HG02943 (cell line): ENCODE data around the gene FLNB.

ENCODE experiments used
- ATAC-seq: cut with Tn5 transposase; IDR thresholded peaks from one replicate; pipeline ENCODE4 v1.9.1; 2021; ENCODE audit warnings: mild to moderate bottlenecking, low read depth, moderate library complexity; ENCODE audit not compliant: unreplicated experiment

FLNB gene

DNA sequence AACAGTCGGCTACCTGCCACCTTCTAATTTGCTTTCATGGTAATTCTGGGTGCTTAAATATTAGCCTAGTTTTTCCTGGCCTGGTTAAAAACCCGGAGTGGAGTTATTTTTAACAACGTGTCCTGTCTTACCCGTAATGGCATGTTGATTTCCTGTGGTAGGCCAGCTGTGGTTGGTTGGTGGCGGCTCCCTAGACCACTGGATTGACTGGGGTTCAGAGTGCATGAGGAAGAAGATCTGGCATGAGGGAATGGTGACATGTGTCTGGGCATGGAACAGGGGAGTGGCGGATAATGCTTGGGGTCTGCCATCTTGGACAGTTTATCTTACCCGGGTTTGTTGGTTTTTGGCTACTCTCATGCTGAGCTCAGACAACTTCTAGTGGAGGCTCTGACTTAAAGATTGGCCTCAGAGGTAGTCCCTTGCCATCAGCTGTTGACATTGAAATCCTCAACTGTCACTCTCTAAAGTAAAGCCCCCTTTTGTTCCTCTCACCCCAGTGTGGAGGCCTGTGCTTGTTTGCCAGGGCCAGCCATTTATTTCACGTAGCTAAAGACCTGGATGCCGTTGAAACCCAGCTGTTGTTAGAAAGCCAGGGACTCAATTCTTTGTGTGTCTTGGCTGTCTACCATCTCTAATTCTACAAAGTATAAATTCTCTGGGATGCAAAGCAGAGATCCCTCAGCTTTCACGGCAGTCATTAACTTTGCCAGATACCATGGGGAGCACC, 121.0 kb downstream of the FLNB start:
- no peak for ATAC-seq

DNA sequence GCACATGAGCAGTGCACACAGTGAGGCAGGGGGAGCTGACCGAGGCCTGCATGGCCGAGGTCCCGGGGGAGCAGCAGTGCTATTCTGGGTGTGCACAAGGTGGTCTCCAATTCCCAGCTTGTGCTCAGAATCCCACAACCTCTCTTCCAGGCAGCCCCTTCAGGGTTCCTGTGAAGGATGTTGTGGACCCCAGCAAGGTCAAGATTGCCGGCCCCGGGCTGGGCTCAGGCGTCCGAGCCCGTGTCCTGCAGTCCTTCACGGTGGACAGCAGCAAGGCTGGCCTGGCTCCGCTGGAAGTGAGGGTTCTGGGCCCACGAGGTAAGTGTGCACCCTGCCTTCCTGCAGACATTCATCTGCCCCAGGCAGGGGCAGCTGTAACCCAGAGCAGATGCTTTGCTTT, 122.4 kb downstream of the FLNB start:
- ATAC-seq, result no peak

DNA sequence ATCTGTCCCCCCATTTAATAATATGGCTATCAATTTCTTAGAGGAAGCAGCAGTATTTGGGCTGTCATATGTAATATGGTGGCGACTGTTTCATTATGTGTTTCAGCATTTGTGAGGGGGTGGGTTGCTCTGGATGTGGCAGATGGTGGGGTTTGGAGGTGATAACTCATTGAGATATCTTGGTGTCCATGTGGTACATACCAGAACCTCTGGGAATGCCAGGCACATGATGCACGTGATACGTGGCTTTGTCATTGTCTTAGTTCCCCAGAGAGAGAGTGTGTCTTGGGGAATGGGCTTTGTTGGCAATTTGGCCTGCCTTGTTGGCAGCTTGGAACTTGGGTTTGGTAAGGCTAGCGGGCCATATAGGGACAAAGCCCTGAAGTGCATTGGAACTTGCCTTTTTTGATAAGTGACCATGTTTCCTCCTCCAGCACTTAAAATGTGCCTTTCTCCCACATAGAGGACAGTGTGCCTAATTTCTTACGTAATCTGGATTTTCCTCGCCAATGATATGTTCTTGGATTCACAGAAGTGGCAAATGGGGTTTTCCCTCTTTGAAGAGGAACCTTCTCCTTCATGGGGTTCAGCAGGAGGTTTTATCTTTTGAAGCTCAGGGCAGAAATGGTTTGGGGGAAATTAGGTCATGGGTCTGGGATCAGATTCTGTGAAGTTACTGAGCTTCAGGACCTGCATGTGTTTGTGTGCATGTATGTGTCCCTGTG, 123.0 kb downstream of the FLNB start:
- no peak for ATAC-seq

DNA sequence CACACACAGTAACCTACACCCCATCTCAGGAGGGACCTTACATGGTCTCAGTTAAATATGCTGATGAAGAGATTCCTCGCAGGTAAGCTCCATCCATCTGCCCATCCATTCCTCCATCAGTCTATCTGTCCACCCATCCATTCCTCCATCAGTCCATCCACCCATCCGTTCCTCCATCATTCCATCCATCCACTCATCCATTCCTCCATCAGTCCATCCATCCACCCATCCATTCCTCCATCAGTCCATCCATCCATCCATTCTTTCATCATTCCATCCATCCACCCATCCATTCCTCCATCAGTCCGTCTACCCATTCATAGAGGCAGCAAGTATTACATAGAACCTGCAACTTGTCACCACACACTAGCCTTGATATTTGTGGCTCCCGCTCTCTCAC, 124.6 kb downstream of the FLNB start:
- no peak for ATAC-seq

DNA sequence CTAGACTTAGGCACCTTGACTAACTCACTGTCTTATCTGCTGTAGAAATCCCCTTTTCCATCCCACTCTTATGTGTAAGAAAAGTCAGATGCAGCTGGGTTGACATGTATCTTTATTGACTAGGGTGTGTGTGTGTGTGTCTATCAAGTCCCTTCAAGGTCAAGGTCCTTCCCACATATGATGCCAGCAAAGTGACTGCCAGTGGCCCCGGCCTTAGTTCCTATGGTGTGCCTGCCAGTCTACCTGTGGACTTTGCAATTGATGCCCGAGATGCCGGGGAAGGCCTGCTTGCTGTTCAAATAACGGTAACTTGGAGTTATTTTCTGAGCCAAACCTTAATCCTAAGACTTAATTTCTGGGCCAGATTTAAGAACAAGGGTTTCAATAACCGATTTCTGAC, 126.2 kb downstream of the FLNB start:
- no peak for ATAC-seq

DNA sequence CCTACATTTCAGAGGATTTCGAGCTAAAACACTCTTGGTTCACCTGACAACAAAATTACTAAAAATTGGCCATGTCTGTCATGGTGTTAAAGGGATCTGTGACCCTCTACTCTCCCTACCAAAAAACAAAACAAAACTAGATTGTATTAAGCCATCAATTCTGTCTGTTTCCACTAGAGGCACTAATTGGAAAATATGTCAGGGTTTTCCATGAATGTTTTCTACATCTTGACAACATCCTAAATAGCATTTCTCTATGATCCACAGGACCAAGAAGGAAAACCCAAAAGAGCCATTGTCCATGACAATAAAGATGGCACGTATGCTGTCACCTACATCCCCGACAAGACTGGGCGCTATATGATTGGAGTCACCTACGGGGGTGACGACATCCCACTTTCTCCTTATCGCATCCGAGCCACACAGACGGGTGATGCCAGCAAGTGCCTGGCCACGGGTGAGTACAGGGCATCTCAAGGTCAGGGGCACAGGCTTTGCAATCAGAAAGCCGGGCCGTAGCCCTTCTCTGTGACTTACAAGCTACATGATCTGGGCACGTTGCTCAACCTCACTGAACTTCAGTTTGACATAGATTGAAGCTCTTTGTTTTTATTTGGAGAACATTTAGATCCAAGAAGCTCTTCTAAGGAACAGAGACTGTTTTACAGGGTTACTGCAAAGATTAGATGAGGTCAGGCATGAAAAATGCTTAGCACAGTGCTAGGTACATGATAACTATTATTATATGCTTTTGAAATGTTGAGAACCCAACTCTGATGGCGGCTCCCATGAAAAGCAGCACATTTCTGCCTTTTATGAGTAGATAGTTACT, 127.7 kb downstream of the FLNB start:
- no peak for ATAC-seq

DNA sequence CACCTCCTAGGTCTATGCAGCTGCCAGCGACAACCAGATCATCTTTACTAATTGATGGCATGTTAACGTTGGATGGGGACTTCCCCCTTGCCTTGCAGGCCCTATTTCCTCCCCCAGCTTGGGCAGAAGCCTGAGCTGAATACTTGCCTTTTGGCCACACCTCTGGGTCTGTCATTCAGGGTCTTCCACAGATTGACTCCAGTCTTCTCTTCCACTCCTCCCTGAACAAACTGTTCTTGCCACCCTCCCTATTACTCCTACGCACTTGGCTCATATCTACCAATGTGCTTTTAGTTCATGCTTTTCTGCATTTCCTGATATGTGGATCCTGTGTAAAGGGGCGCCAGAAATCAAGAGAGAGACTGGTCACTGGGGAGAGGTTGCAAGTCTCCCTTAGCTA, 129.1 kb downstream of the FLNB start:
- ATAC-seq, result no peak

DNA sequence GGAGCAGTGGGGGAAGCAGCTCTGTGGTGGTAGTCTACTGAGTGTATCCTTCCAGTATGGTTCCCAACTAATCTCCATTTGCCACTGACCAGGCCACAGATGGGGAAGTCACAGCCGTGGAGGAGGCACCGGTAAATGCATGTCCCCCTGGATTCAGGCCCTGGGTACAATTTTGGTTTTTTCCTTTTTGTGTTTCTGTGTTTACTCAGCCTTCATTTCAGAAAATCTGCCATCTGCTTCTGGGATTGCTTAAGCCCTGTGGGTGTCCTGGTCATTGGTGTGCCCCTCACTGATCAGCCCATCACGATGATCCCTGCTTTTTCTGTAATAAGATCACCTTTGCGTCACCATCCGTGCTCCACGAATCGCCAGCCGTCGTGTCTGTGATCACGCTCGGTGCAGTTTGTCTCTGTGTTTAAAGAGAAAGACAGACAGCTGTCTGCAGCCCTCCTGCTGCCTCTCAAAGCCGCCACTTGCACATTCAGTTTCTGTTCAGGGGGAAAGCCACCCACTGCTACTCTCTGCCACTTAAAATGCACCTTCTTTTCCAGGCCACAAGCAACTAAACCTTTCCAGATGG, 133.6 kb downstream of the FLNB start:
- no peak for ATAC-seq

DNA sequence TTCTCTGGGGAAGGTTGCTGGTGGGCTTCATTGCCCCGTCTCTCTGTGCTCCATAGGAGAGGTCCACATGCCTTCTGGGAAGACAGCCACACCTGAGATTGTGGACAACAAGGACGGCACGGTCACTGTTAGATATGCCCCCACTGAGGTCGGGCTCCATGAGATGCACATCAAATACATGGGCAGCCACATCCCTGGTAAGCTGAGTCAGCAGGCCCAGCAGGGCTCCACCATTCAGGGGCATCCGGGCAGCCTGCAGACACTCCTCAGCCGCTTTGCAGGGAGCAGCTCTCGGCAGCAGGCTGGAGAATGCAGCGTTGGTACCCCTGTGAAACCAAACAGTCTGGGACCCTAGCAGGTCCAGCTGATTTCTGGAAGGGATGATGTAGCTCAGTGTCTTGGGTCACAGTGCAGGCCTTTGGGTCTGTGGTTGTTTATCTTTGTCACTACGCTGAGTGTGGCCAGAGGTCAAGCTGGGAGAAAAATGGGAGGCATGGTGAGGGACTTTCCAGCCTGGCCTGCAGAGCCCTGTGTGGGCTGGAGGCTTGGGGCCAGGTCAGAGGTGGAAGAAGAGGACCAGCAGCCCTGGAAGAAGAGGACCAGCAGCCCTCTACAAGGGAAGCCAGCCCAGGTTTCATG, 135.3 kb downstream of the FLNB start:
- ATAC-seq, result no peak

DNA sequence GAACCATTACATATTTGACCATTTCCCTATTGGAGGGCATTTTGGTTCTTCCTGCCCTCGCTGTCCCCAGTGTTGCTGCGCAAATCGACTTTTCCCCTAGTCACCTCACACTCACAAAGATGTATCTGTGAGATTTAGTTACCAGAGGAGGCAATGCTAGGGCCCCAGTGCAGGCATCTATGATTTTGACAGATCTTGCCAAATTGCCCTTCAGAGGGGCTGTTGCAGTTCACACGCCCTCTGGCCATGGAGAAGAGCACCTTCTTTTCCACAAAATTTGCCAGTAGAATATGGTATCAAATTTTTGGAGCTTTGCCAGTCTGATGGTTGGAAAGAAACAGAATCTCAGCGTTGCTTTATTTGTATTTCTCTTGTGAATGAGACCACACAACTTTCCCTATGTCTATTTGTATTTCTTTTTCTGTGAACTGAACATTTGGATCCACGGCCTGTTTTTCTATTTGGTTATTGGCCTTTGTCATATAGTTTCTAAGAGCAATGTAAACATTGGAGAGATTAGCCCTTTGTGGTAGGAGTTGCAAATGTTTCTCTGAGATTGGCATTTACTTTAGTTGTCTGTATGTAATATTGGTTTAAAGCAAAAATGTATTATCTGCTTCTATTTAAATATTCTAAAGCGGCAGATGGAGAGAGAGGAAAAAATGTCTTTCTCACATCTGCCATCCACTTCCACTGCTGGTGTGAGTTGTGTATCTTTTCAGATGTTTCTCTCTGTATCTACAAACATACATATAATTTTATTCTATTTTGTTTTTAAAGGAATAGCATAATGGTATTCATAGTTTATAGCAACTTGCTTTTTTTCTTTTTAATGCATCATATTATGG, 136.5 kb downstream of the FLNB start:
- ATAC-seq, result no peak

DNA sequence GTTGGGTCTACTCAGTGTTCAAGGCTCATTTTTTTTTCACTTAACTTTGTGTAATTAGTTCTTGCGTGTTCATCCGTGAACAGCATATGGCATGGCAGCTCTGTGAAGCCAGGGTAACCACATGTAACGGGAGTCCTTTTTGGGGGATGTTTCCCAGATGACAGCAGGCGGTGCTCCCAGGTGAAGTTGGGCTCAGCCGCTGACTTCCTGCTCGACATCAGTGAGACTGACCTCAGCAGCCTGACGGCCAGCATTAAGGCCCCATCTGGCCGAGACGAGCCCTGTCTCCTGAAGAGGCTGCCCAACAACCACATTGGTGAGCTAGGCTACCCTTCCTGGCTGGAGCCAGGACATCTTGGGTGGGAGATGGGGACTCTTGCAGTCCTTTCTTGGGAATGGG, 139.8 kb downstream of the FLNB start:
- ATAC-seq, result no peak

DNA sequence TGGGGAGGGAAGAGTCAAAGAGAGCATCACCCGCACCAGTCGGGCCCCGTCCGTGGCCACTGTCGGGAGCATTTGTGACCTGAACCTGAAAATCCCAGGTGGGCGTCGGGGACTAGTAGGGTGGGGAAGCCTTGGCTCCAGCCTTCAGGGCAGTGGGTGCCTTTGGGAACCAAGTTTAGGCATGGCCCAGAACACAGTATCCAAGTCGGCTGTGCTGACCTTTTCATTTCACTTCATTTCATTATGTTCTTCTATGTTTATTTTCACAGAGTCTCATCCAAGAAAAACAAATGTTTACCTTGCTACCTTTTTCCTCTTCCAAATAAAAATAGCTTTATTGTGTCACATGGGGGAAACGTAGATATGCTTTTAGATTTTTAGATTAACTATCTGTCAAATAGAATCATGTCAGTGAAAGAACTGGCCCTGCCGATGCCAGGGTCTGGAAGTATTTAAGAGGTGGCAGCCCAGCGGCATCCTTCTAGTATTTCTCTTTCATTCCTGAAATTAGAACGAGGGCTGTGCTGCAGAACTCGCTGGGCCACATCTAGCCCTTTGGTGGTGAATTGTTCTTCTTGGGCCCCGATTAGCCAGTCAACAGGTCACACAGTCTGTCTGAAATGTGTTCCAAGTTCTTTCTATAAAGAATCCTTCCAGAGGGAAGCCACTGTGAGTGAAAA, 142.0 kb downstream of the FLNB start:
- no peak for ATAC-seq

DNA sequence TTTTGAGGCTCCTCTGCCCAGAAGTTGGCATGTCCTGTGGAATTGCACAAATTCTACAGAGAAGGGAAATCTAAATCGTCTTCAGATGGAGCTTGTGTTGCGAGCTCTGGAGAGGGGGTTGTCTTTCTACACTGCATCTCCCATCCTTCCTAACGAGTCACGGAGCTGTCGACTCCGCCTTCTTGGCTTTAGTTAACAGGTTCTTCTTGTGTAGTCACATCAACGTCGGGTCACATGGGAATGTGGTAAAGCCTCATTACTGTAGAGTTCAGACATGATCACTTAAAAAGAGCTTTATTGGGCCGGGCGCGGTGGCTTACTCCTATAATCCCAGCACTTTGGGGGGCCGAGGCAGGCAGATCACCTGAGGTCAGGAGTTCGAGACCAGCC, 142.6 kb downstream of the FLNB start:
- no peak for ATAC-seq

DNA sequence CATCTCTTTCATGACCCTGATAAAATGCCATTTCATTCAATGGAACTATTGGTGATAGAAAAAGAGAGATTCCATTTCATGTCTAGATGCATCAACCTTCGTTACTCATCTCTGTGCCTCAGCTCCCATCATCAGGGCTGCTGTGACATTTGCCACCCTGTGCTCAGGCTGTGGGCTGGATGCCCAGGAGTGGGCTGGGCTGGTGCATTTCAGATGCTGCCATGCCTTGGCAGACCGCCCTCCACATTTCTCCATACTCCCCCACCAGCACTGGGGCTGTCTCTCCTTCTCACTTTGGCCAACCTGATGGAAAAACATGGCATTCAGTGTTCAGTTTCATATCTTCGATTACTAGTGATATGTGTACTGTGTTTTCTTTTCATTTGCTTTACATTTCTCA, 143.4 kb downstream of the FLNB start:
- no peak for ATAC-seq

DNA sequence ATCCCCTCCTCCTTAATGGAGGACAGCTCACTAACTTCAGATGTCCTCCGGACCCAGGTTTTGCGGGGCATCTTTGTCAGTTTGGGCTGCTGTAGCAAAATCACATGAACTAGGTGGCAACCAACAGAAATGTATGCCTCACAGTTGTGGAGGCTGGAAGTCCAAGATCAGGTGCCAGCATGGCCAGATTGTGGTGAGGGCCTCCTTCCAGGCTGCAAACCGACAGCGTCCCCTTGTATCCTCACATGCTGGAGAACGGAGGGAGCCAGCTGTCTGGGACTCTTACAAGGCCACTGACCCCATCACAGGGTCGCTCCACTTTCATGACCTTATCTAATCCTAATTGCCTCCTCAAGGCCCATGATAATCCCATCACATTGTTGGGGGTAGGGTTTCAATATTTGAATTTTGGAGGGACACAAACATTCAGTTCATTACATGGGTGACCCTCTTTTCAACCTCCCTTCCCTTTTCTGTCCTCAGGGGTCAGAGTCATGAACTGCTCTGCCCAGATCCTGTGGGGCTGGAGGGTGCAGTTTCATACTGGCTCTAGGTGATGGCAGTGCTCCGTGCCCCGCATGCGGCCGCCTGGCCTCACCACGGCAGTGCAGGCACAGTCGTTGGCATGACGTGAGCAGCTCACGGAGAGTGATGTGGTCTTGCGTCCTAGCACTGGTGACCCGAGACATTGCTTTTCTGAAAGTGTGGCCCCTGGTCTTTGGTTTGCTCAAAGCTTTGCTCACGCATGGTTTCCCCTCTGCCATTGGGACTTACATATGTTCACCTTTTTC, 144.2 kb downstream of the FLNB start:
- ATAC-seq, result no peak

DNA sequence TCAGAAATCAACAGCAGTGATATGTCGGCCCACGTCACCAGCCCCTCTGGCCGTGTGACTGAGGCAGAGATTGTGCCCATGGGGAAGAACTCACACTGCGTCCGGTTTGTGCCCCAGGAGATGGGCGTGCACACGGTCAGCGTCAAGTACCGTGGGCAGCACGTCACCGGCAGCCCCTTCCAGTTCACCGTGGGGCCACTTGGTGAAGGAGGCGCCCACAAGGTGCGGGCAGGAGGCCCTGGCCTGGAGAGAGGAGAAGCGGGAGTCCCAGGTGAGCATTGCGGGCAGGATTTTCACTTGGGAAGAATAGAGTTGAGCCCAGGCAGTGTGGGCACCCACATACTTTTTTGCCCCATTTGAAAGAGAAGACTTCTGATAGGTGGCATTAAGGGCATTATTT, 145.1 kb downstream of the FLNB start:
- ATAC-seq, result no peak

DNA sequence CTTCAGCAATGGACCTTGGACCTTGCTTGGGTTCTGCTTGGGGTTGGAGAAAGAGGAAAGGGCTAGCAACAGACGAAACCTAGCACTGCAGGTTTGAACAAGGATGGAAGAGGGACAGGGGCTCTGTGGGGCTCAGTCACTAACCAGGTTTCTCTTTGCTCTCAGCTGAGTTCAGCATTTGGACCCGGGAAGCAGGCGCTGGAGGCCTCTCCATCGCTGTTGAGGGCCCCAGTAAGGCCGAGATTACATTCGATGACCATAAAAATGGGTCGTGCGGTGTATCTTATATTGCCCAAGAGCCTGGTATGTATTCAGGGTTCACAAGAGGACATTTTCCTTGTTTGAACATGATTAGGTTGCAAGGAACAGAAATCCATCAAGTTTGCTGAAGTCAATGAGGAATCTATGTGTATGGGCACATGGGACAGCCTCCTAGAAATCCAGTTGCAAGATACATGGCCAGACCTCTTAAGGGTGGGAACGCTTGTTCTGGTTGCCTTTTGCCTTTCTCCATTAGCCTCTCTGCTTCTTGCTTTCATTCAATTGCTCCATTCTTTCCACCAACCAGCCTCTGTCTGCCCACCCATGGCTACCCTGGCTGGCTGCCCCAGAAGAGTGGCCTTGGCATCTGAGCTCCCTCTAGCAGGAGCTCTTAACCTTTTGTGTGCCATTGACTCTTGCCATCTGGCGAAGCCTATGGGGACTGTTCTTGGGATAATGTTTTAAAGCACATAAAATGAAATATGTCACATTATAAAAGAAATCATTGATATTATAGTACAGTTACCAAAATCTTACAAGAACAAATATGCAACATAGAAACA, 146.6 kb downstream of the FLNB start:
- no peak for ATAC-seq

DNA sequence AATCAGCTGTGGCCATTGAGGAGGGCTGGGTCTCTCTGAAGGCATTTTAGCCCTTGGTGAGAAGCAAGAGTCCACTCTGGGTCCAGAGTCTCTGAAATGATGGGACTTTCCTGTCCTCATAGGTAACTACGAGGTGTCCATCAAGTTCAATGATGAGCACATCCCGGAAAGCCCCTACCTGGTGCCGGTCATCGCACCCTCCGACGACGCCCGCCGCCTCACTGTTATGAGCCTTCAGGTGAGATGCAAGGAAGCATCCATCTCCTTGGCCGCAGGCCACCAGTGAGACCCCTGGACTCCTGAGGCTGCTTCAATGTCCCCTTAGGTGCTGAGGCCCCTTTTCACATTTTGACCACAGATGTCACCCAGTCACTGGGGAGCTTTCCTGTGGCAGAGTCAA, 147.6 kb downstream of the FLNB start:
- no peak for ATAC-seq
